ENCODE results near the gene INS.

The INS gene

DNA sequence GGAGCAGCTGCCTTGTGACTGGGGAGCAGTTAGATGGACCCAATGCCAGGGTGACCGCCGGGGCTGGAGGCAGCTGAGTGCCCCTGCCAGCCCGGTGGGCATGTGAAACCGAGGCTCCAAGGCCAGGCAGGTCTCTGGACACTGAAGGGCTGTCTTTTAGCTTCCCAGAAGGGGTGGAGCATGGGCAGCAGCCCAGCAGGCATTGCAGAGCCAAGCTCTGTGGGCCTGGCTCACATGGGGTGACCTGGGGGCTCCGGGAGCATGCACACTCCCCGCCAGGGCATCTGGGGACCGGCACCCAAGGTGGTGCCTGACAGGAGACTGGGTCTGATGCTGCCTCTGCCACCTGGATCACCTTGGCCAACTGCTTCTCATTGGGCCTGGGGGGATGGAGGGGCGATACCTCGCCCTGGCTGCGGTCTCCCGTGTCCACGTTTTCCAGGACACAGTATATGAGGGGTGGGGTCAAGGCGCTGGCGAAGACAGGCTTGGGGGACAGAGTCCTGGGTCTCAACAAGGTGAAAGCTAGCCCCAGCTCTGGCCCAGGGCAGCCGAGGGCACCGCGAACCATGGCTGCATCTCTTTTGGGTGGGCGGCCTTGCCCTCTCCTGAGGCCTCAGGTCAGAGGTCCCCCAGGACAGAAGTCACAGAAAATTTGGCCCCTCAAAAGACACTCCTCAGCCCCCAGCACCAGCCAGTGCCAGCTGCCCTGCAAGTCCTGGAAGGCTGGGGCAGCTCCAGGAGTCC is 3.5 kb downstream of the INS start:
- Histone ChIP-seq H3K4me1 (ENCODE audit: control insufficient read depth, low read length) (no peaks in the 10 kb centered on the region), H3K36me3 (ENCODE audit: control insufficient read depth, low read length) (no peaks in the 10 kb centered on the region), H3K27ac (ENCODE audit: low read depth, low read length) (no peak overlapping the region), H3F3A (ENCODE audit: control insufficient read depth, insufficient read depth) (no peaks in the 10 kb centered on the region), H3K79me2 (ENCODE audit: control insufficient read depth, low read length) (no peaks in the 10 kb centered on the region), H3K4me2 (ENCODE audit: low read length) (no peak overlapping the region), H3K27me3 (ENCODE audit: control insufficient read depth, low read length) (no peaks in the 10 kb centered on the region), H4K20me1 (ENCODE audit: control insufficient read depth, insufficient read depth, low read depth, low read length) (no peaks in the 10 kb centered on the region), H3K9me3 (ENCODE audit: control insufficient read depth, insufficient read depth, low read length) (no peaks in the 10 kb centered on the region), H3K9me2 (replicated peaks; ENCODE audit: control insufficient read depth, low read length) (no peaks in the 10 kb centered on the region), H3K4me3 (ENCODE audit: low read length) (no peak overlapping the region)
- TF ChIP-seq EZH2phosphoT487 (IDR thresholded peaks at IDR 0.05; ENCODE audit: borderline replicate concordance, low read length), result no peak
- TF ChIP-seq, protein P1, sequence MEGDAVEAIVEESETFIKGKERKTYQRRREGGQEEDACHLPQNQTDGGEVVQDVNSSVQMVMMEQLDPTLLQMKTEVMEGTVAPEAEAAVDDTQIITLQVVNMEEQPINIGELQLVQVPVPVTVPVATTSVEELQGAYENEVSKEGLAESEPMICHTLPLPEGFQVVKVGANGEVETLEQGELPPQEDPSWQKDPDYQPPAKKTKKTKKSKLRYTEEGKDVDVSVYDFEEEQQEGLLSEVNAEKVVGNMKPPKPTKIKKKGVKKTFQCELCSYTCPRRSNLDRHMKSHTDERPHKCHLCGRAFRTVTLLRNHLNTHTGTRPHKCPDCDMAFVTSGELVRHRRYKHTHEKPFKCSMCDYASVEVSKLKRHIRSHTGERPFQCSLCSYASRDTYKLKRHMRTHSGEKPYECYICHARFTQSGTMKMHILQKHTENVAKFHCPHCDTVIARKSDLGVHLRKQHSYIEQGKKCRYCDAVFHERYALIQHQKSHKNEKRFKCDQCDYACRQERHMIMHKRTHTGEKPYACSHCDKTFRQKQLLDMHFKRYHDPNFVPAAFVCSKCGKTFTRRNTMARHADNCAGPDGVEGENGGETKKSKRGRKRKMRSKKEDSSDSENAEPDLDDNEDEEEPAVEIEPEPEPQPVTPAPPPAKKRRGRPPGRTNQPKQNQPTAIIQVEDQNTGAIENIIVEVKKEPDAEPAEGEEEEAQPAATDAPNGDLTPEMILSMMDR (IDR thresholded peaks at IDR 0.05; ENCODE audit: low read depth, low read length, poor library complexity, severe bottlenecking), result no peak

DNA sequence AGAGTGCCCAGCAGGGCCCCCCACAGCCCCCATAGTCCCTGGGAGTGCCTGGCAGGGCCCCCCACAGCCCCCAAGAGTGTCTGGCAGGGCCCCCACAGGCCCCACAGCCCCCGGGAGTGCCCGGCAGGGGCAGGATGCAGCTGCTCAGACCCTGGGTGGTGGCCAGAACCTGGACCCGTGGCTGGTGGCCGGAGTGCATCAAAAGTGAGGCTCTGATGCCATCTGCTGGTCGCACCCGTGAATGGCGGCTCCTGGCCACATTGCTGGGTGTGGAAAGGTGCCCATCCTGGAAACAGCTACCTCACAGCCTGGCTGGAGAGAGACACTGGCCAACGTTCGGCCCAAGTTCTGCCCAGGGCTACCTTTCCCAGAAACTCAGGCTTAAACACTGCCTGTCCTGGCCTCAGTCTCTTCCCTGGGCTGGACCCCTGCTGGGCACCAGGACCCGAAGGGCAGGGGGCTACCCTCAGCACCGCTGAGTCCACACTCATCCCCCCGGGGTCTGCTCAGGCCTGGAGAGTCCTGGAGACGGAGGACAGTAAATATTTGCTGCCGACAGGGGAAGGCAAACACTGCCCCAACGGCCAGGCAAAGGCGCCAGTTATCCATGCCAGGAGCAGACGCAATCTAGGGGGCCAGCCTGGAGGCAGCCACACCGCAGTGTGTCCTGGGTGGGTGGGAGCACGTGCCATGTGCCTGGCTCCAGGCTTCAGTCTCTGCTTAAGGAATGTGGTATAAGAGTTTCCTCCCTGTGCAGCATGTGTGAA is 4.4 kb downstream of the INS start:
- H3K36me3 ChIP-seq (ENCODE audit: control insufficient read depth, low read length), result no peaks in the 10 kb centered on the region
- no peaks in the 10 kb centered on the region for H3K9me3 ChIP-seq (ENCODE audit: control insufficient read depth, insufficient read depth, low read length)
- H3K4me3 ChIP-seq (ENCODE audit: low read length), result no peak overlapping the region
- H3K9me2 ChIP-seq (replicated peaks; ENCODE audit: control insufficient read depth, low read length), result no peaks in the 10 kb centered on the region
- no peaks in the 10 kb centered on the region for H3K27me3 ChIP-seq (ENCODE audit: control insufficient read depth, low read length)
- TF ChIP-seq EZH2phosphoT487 (IDR thresholded peaks at IDR 0.05; ENCODE audit: borderline replicate concordance, low read length), result no peak
- TF ChIP-seq, protein P1 (IDR thresholded peaks at IDR 0.05; ENCODE audit: low read depth, low read length, poor library complexity, severe bottlenecking), result peak; percentile 83
- H3K4me2 ChIP-seq (ENCODE audit: low read length), result no peak overlapping the region
- H3K4me1 ChIP-seq (ENCODE audit: control insufficient read depth, low read length), result peaks cover 3% of the 10 kb centered on the region
- no peaks in the 10 kb centered on the region for H3F3A ChIP-seq (ENCODE audit: control insufficient read depth, insufficient read depth)
- H4K20me1 ChIP-seq (ENCODE audit: control insufficient read depth, insufficient read depth, low read depth, low read length), result 0 out of 2 replicates have a peak, but pooled peaks cover 2% of the 10 kb centered on the region
- no peak overlapping the region for H3K27ac ChIP-seq (ENCODE audit: low read depth, low read length)
- H3K79me2 ChIP-seq (ENCODE audit: control insufficient read depth, low read length), result no peaks in the 10 kb centered on the region

DNA sequence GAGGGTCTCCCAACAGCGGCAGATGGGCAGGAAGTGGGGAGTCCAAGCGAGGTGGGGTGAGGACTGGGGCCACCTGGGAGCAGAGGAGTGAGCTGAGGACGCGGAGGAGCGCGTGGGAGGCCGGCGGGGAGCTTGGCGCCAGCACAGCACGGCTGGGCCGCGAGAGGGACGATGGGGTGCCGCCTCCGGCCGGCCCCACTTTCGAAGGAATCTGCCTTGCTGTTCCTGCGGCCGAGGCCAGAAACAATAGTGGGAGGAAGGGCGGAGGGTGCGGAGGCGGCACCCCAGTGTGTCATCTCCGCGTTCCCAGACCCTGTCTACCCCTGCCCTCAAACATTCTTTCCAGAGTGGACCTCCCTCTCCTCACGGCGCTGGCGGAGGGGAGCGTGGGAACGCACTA is 5.5 kb downstream of the INS start:
- no peaks in the 10 kb centered on the region for H3K9me3 ChIP-seq (ENCODE audit: control insufficient read depth, insufficient read depth, low read length)
- TF ChIP-seq EZH2phosphoT487 (IDR thresholded peaks at IDR 0.05; ENCODE audit: borderline replicate concordance, low read length), result no peak
- TF ChIP-seq, protein P1 (IDR thresholded peaks at IDR 0.05; ENCODE audit: low read depth, low read length, poor library complexity, severe bottlenecking), result no peak
- H3K4me2 ChIP-seq (ENCODE audit: low read length), result no peak overlapping the region
- H4K20me1 ChIP-seq (ENCODE audit: control insufficient read depth, insufficient read depth, low read depth, low read length), result 0 out of 2 replicates have a peak, but pooled peaks cover 2% of the 10 kb centered on the region
- H3K4me3 ChIP-seq (ENCODE audit: low read length), result no peak overlapping the region
- no peaks in the 10 kb centered on the region for H3K79me2 ChIP-seq (ENCODE audit: control insufficient read depth, low read length)
- no peaks in the 10 kb centered on the region for H3K9me2 ChIP-seq (replicated peaks; ENCODE audit: control insufficient read depth, low read length)
- peaks cover 5% of the 10 kb centered on the region for H3K27me3 ChIP-seq (ENCODE audit: control insufficient read depth, low read length)
- H3K36me3 ChIP-seq (ENCODE audit: control insufficient read depth, low read length), result no peaks in the 10 kb centered on the region
- no peak overlapping the region for H3K27ac ChIP-seq (ENCODE audit: low read depth, low read length)
- no peaks in the 10 kb centered on the region for H3F3A ChIP-seq (ENCODE audit: control insufficient read depth, insufficient read depth)
- H3K4me1 ChIP-seq (ENCODE audit: control insufficient read depth, low read length), result peaks cover 5% of the 10 kb centered on the region
